SIG-M5 treated with dmso at 0.1 percent for 504 hours (cell line): ENCODE measurements around the gene ADPRS.

Source experiments
- DNase-seq: peaks from one replicate; lab custom pipeline; 2025; ENCODE audit not compliant: unreplicated experiment; lab: John Stamatoyannopoulos, UW

Gene ADPRS

DNA sequence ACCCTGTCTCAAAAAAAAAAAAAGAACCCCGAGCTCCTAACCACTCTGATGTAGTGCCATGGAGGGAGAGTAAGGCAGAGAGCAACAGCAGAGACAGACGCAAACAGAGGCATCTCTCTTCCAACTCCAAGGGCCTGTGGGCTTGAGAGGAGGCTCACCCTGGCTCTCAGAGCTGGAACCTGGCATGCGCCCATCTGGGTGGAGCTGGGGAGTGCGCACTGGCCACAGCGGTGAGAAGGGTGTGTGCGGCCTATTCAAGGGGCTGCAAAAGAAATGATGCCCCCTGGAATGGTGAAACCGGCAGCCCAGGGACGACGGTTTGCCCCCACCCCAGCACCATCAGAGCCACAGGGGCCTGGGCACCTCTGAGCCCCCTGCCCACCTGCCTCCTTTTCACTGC is 18.7 kb downstream of the ADPRS start:
- no peak for DNase-seq

DNA sequence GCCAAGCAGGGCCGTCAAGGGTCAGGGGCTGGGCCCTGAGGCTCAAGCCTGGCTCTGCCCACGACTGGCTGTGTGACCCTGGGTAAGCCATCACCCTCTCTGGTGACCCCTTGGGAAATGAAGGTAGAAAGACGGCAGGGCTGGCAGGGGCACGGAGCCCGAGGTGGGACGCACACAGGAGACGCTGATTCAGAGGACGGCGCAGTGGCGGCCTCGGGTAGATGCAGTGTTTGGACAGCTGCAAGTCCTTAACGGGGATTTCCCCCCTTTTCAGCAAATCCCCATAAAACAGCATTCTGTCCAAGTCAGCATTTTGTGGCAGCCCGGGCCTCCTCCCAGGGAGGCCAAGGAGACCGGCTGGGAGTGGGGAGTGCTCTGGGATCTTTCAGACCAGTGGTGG is 19.6 kb downstream of the ADPRS start:
- no peak for DNase-seq

DNA sequence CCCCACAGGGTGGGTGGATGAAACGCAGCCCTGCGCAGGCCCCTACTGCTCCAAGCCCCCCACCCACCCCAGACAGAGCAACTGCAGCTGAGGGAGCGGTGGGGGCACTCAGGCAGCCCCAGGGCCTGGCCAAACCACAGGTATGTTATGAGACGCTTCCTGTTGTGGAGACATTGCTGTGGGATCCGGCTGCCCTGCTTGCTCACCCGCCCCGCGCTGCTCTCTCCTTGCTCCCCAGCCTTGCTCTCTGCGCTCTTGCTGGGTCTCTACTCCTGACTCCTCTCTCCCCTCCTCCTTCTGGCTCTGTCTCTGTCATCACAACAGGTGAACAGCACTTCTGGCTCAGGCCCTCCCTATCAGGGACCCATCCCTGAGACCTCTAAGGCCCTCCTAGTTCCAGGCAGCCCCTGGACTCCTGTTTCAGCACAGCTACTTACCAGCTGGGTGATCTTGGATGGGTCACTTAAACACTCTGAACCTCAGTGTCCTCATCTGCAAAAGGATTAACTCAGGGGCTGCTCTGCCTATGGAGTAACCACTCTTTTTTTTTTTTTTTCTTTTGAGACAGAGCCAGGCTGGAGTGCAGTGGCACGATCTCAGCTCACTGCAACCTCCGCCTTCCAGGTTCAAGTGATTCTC is 20.5 kb downstream of the ADPRS start:
- no peak for DNase-seq

DNA sequence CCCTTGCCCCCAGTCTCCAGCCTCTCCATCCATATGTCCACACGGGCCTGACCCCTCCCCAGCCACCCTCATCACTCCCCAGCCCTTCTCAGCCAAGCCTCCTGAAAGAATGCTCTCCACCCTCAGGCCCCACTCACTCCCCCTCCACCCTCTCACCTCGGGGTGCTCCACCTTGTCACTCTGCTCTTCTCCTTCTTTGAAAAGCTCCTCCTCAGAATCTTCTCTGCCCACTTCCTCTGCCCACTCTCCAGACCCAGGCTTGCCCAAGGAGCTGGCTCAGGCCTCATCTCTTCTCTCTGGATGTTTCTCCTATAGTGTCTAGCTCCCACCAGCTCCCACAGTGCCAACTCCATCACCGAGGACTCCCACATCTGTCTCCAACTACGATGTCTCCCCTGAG is 22.5 kb downstream of the ADPRS start:
- DNase-seq: no peak

DNA sequence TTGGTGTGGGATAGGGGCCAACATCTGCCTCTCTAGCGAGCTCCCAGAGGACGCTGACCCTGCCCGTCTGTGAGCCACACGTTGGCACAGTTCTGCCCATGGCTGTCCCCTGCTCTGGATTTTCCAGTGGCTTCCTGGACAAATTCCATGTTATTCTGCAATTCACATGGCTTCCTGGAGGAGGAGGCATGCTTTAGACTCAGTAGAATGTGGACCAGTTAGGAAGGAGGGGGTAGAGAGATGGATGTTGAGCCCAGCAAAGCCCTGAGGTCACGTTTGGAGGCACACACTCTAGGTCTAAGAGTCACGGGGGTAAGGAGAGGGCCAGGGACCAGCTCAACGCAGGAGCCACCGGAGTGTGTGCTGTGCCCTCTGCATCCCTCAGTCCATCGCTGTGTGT is 24.1 kb downstream of the ADPRS start:
- no peak for DNase-seq

DNA sequence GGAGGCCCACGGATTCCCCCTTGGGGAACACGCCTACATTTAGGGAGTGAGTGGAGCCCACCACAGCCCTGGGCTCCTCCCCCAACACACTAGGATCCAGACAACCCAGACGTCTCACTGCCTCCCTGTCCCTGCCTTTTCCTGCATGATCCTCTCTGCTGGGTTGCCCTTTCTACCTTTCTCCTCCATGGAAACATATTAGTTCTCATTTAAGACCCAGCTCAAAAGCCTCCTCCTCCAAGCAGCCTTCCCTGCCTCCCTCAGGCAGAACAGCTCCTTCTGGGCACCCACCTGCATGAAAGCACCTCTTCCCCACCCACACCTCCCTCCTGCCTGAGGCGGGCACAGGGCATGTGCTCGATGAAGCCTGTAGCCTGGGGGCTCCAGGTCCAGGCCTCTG is 25.7 kb downstream of the ADPRS start:
- DNase-seq: no peak

DNA sequence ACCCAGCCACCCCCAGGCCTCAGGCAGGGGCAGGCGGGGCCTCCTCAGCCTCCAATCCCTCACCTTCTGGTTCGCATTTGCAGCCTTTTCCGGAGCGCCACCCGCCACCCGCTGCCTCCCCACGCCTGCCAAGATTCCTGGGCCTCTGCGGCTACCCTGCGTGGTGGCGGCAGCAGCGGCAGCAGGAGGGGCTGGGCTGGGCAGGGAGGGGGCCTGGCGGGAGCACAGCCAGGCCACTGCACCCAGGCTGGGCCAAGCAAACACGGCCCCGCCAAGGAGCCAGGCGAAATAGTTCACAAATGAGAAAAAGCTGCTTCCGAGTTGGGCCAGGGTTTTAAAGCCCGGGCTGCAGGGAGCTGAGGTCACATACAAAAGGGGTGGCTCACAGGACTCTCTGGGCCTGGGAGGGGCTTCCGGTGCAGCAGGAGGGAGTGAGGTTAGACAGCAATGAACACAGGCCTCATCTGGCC is 26.5 kb downstream of the ADPRS start:
- DNase-seq: no peak

DNA sequence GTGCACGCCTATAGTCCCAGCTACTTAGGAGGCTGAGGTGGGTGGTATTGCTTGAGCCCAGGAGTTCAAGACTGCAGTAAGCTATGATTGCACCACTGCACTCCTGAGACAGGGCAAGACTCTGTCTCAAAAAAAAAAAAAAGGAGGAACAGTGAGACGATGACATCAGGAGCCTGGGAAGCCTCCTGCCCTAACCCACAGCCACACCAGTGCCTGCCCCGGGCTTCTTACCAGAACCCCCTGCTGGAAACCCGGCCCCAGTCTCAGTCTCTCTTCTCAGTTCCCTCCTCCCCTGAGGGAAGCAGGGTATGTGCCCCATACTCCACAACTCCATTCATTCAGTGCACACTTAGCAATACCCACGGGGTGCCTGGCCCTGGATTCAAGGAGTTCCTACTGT is 27.2 kb downstream of the ADPRS start:
- DNase-seq: peak; percentile 16

DNA sequence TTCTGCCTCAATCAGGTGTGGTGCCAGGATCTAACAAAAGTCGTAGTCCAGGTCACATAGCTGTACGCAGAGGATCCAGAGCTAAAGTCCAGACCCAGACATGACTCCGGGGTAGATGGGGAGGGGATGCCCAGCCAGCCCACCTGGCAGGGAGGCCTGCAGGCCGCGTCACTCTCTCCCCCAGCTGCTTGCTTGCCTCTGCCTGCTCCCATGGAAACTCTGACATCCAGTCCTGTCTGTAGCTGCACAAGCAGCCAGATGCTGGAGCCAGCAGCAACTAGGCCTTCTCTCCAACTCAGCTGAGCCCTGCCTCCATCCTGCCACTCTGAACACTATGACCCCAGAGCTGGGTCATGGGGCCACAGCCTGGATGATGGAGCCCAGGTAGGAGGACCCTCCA is 28.2 kb downstream of the ADPRS start:
- DNase-seq: no peak

DNA sequence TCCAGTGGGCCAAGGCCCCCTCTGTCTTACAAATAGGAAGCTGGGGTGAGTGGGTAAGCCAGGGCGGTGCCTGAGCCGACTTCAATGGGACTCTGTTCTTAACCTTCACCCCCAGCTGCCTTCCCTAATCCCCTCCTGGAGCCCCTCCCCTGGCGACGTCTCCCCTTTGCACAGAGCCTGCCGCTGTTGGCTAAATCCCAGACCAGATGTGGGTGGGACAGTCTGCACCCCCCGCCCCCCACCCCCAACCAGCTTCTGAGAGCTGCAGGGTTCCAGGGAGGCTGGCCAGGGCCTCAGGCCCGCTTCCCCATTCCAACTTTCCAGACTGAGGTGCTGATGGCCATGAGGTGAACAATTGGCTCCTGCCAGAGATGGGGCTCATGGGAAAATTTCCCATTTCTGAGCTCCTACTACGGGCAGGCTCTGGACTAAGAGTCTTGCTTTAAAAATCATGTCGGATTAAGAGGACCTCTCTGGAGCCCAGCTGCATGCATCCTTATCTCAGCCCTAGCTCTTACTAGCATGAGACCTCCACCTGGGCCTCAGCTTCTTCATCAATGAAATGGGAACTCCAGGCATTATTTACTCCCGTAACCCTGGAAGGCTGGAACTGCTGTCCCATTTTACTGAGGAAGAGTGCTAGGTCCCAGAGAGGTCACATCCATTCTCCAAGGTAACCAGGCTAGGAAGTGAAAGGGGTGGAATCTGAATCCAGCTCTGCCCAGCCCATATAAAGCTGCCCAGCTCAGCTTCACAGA is 29.9 kb downstream of the ADPRS start:
- DNase-seq: no peak

DNA sequence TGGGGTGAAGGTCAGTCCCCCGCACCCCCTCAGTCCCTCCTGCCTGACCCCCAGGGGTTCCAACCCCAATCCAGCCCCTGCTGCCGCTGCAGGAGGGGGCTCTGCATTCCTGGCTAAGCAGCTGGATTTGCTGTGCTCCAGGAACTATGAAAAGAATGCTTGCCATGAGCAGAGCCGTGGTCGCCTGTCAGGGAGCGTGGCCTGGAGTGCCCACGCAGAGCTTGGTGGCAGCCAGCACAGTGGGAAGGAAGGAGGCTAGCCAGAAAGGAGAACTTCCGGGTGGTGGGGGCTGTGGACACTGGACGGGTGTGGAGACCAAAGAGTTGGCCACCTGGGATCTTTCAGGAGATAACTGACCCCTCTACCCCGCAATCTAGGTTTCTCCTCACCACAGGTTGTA is 30.8 kb downstream of the ADPRS start:
- DNase-seq: no peak

DNA sequence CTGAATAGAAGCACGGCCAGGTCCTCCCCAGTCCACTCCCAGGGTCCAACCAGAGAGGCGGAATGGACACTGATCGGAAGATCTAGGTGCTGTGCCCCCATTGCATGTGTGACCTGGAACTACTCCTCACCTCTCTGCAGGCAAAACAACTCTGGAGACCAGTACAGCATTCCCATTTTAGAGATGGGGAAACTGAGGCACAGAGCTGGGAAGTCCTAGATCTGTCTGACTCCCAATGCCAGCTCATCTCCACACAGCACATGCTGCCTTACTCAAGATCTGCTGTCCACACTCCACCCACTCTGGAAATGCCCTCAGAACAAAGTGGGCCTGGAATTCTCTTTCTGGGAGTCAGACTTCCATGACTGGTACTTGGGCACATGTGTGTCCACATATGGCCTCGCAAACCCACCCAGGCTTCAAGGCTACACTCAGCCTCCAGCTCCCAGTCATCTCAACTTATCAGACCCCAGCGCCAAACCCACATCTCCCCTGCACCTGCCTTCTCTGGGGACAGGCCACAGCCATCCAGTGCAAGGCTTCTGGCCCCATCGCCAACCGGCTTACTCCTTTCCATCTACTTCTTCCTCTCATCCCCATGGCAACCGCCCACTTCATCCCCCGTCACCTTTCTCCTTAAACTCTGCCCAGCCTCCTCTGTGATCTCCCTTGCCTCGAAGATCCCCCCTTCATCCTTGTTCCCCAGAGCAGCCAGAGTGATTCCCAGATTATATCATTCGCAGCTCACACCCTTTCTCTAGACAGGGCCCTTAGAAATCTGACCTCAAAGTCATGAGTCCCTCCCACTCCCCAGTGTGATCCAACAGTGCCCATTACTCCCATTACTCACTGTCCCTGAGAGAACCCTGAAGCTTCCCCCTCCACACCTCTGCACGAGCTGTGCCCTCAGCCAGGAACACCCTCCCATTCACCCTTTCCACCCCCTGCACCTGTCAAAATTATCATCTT is 33.7 kb downstream of the ADPRS start:
- no peak for DNase-seq

DNA sequence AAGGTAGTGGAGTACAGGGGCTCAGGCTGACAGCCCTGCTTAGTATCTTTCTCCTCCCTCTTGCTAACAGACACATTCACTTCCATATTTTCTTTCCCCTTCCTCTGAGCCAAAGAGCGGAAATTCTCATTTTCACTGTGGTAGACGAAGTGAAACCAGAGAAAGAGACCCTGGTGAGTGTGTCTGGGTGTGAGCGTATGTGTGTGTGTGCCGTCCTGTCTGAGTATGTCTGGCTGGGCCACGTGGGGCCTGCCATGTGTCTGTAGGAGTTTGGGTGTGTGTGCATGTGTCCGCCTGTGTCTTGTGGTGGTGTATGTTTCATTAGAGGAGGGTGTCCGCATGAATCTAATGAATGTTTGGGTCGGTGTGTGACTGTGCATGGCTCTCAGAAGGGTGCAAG is 34.7 kb downstream of the ADPRS start:
- DNase-seq: peak; percentile 90

DNA sequence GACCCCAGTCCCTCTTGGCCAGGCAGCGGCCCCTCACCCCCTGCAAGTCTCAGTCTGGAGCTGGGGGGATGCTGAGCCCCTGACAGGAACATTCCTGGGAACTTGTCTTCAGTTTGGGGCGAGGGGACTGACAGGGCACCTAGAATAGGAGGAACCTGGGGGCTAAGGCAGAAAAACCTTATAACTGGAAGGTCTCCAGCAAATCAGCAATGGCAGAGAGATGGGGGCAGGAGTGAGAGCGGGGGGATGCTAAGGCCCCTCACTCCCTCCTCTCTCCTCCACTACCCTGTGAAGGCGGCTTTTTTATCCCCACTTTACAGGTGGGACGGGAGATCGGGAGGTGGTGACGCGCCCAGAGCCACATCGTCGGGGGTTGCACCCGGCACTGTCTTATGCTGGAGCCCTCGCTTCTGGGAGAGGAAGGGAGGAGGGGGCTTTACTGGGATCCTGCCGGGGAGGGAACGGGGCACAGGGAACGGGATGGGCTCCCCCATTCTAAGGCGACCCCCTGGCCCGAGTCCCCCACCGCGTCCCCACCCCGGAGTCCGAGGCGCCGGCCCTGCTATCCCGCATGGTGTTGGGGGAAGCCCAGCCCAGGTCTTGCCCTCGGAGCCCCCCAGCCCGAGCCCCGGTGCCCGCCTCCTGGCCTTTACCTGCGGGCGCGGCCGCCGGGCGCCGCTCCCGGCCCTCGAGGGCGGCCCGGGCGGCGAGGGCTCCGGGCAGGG is 35.9 kb downstream of the ADPRS start:
- DNase-seq: no peak

DNA sequence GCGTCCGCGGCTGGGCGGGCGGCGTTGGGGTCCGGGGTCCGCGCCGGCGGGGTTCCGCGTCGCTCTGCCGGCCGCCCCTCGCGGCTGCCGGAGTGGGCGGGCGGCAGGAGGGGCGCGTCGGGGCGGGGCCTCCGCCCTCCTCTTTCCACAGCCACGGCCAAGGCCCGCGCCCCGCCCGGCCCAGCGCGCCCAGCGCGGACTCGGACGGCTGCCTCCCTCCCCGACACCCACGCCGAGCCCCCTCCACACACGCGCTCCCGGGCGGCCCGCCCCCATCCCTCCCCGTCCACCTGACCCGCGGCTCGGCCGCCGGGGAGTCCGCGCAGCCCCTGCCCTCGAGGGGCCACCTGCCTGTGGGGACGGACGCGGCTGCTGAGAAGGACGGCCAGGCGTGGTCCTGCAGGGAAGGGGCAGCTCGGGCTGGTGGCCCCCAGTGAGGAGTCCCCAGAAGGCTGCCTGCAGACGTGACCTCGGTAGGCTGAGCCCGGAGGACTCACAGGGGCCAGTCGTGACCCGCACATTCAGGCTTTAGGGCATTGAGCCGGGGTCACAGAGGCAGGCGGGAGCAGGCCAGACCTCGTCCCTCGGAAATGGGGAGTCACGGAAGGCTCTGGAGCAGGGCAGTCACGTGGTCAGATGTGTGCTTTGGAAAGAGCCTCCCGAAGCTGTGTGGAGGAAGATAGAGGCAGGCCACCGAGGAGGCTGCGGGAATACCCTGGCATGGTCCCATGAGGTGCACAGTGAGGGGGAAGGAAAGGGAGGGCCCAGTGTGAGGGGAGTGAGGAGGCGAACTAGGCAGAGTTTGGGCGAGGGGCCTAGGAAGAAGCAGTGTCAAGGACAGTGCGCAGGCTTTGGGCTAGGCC is 36.7 kb downstream of the ADPRS start, which contains the start of gene COL8A2:
Gene COL8A2, minus strand, starts transcription at position 94 of the 863 bp plus-strand sequence. CDS start 24,980 bp downstream, outside the sequence.
- no peak for DNase-seq

DNA sequence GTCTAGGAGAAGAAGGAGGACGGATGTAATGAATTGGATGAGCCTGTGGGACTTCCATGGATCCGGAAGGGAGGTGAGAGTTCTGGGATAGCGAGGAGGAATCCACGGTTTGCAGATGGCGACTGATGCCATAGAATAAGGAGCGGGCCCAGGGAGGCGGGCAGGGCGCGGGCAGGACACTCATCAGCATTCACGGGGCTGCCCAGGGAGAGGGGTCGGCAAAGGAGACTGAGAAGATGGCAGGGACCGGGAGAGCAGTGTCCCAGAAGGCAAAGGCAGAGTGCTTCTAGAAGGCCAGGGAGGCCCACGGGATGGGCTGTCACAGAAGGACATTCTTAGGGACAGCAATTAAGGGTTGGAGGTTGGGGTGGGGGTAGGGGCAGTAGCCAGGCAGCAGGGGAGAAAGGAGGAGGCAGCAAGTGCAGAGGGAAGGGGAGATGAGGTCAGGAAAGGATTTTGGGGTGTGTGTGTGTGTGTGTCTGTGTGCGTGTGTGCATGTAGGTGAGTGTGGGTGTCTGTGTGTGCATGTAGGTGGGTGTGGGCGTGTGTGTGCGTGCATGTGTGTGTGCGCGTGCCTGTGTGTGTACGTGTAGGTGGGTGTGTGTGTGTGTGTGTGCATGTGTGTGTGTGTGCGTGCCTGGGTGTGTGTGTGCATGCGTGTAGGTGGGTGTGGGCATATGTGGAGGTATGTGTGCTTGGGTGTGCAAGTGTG is 37.5 kb downstream of the ADPRS start:
- no peak for DNase-seq

DNA sequence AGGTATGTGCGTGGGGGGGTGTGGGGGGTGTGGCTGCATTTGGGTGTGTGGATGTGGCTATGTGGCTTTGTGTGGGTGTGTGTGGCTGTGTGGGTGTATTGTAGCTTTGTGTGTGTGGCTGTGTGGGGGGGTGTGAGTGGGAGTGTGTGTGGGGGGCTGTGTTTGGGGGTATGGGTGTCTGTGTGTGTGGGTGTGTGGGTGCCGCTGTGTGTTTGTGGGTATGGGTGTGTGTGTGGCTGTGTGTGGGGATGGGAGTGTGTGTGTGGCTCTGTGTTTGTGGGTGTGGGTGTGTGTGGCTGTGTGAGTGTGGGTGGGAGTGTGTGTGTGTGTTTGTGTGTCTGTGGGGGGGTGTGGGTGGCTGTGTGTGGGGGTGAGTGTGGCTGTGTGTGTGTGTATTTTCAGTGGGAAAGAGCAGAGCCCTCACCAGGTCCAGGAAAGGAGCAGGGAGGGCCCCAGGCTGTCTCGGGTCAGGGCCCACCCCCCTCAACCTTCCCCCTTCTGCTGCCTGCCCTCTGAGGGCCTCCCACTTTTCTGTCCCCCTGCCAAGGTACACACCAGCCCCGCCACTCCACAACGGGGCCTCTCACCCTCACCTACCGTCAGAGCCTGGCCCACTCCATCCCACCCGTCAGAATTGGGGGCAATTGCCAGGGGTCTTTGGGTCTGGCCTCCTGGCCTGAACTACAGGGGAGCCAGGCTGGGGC is 38.3 kb downstream of the ADPRS start:
- no peak for DNase-seq

DNA sequence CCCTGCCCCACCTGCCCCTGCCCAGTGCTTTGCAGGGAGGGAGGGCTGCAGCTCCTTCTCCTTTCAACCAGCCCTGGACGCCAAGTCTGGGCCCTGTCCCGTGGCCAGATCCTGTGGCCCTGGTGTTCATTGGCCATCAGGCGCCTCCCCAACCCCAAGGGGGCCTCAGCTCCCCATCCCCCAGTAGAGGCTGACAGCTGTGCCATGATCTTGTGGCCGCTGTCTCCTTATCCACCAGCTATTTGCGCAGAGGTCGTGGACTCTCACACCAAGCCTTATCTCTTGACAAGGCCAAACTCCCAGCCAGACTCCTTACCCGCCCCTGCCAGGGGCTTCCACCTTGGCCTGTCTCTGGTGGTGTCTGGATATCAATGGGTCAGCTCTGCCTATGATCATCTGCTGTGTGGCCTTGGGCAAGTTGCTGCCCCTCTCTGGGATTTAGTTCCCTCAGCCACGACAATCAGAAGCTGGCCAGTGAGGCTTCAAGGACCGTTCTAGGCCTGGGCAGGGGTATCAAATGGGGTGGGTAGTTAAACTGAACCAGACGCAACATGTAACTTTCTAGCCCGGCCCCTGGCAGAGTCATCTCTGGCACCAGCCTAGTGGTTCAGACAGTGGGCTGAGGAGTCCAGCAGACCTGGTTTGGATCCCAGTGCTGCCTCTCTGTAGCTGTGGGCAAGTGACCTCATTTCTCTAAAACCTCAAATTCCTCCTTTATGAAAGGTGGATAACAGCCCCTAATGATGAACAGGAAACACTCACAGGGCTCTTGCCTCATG is 39.6 kb downstream of the ADPRS start:
- DNase-seq: no peak
